ENCODE results near the gene P2RX7. TPM values are rescaled to one million over a fixed set of nuclear protein-coding genes. Genes with fewer than 3 reads are reported as not detected.

P2RX7 gene
- total and polyA plus RNA-seq, 7 donors: 0.60 to 8.0 (median 3.9) TPM

- Histone ChIP-seq H3K36me3 (no peaks in the 10 kb centered on the region), H3K27me3 (peaks cover 0 to 14% (median 6%) of the 10 kb centered on the region in 3 donors), H3K4me3 (peak overlapping the region in 3 of 4 donors; percentile 29 to 33 (median 29)), H3K4me1 (peaks cover 0 to 10% (median 9%) of the 10 kb centered on the region in 4 donors), H3K9me3 (peaks cover 0 to 5% (median 0%) of the 10 kb centered on the region in 4 donors), H3K27ac (no peak overlapping the region)
- intact Hi-C loops (cut with DNase I): loop anchor here (2.0 kb wide), 1 partner anchor 513 kb away; no protein-coding TSS in a partner anchor
- TF ChIP-seq, protein P1, sequence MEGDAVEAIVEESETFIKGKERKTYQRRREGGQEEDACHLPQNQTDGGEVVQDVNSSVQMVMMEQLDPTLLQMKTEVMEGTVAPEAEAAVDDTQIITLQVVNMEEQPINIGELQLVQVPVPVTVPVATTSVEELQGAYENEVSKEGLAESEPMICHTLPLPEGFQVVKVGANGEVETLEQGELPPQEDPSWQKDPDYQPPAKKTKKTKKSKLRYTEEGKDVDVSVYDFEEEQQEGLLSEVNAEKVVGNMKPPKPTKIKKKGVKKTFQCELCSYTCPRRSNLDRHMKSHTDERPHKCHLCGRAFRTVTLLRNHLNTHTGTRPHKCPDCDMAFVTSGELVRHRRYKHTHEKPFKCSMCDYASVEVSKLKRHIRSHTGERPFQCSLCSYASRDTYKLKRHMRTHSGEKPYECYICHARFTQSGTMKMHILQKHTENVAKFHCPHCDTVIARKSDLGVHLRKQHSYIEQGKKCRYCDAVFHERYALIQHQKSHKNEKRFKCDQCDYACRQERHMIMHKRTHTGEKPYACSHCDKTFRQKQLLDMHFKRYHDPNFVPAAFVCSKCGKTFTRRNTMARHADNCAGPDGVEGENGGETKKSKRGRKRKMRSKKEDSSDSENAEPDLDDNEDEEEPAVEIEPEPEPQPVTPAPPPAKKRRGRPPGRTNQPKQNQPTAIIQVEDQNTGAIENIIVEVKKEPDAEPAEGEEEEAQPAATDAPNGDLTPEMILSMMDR (IDR thresholded peaks at IDR 0.05): peak in 3 of 4 experiments; percentile 48 to 85 (median 61)
- no peak for TF ChIP-seq POLR2AphosphoS5 (IDR thresholded peaks at IDR 0.05)
- WGBS, 2 donors: 1 to 2% methylated on average over 33 of the region's 33 CpGs
- DNase-seq: peak; percentile 78
Measured at GRCh38 chr12:121095544-121096198, 37.0 kb upstream of the P2RX7 start.

DNA sequence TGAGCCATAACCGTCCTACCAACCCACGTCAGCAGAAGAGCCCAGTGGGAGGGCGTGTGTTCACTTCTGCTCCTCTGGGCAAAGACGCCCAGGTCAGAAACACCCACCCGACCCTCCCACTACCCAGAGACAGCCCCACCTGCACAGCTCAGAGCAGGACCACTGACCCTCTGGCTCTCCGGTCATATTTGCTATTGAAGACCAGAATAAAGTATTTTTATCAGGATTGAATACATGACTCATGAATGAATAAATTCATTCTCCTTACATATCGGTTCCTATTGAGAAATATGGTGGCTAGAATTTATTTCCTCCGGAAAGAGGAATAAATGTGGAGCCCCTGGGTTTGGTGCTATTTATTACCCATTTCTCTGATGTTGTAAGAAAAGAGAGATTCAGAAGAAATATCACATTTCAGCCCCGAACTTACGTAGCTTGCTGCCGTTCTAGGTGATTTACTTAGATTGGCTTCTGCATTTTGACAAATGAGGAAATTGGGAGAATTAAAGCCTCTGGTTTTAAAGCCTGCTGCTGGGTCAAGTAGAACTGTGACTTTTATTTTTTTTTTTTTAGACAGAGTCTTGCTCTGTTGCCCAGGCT lies 36.4 kb upstream of the P2RX7 start:
- 29% methylated on average over 11 of the region's 11 CpGs for WGBS, 2 donors

DNA sequence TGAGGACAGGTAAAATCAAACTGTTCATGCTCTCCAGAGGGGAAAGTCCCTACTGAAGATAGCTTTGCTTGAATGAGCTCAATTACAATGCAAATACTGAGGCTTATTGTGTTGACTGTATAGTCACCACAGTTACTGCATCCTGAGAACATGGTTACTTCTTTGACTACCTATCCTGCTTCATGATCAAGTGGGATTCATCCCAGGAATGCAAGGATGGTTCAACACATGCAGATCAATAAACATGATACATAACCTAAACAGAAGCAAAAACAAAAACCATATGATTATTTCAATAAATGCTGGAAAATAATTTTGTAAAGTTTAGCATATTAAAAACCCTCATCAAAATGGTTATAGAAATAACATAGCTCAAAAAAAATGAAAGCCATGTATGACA lies 32.9 kb upstream of the P2RX7 start:
- H3K4me3 ChIP-seq: no peak overlapping the region
- H3K27me3 ChIP-seq: peaks cover 0 to 9% (median 6%) of the 10 kb centered on the region in 3 donors
- H3K36me3 ChIP-seq: no peaks in the 10 kb centered on the region
- TF ChIP-seq EP300 (IDR thresholded peaks at IDR 0.05): no peak
- TF ChIP-seq POLR2AphosphoS5 (IDR thresholded peaks at IDR 0.05): no peak
- TF ChIP-seq POLR2A (IDR thresholded peaks at IDR 0.05): no peak
- TF ChIP-seq, protein P1 (IDR thresholded peaks at IDR 0.05): no peak
- intact Hi-C loops (cut with DNase I): no loop called here
- H3K4me1 ChIP-seq: peaks cover 0 to 10% (median 9%) of the 10 kb centered on the region in 4 donors
- H3K9me3 ChIP-seq: peaks cover 0 to 5% (median 0%) of the 10 kb centered on the region in 4 donors
- H3K27ac ChIP-seq: no peak overlapping the region
- no peak for DNase-seq

More for the DNA sequence above, 36.4 kb upstream of the P2RX7 start:
- TF ChIP-seq EP300 (IDR thresholded peaks at IDR 0.05) (no peak), POLR2AphosphoS5 (IDR thresholded peaks at IDR 0.05) (no peak), POLR2A (IDR thresholded peaks at IDR 0.05) (no peak)
- TF ChIP-seq, protein P1 (IDR thresholded peaks at IDR 0.05): peak in 1 of 4 experiments; percentile 14
- no peak overlapping the region for H3K27ac ChIP-seq
- intact Hi-C loops (cut with DNase I): loop anchor here (2.0 kb wide), 1 partner anchor 513 kb away; no protein-coding TSS in a partner anchor
- H3K4me3 ChIP-seq: peak overlapping the region in 2 of 4 donors; percentile 29
- H3K9me3 ChIP-seq: peaks cover 0 to 5% (median 0%) of the 10 kb centered on the region in 4 donors
- H3K27me3 ChIP-seq: peaks cover 0 to 14% (median 6%) of the 10 kb centered on the region in 3 donors
- no peak for DNase-seq
- H3K36me3 ChIP-seq: no peaks in the 10 kb centered on the region
- H3K4me1 ChIP-seq: peaks cover 0 to 10% (median 9%) of the 10 kb centered on the region in 4 donors

- Histone ChIP-seq H3K27me3 (no peaks in the 10 kb centered on the region), H3K4me3 (no peak overlapping the region), H3K4me1 (no peaks in the 10 kb centered on the region), H3K9me3 (peaks cover 0 to 5% (median 0%) of the 10 kb centered on the region in 4 donors), H3K27ac (no peak overlapping the region), H3K36me3 (no peaks in the 10 kb centered on the region)
- TF ChIP-seq, protein P1 (IDR thresholded peaks at IDR 0.05): no peak
- TF ChIP-seq EP300 (IDR thresholded peaks at IDR 0.05) (no peak), POLR2A (IDR thresholded peaks at IDR 0.05) (no peak), POLR2AphosphoS5 (IDR thresholded peaks at IDR 0.05) (no peak)
- DNase-seq: peak; percentile 2
- intact Hi-C loops (cut with DNase I): no loop called here
- WGBS, 2 donors: 12 to 23% methylated on average over 1 of the region's 1 CpG
Measured at GRCh38 chr12:121102307-121102706, 30.4 kb upstream of the P2RX7 start.
